GM12891 (cell line): Measurements from ENCODE around the gene LGR6.

Experiments used
- PAX5 ChIP-seq: IDR thresholded peaks from 2 replicates; pipeline ENCODE4 v1.6.1; 2011; ENCODE audit warnings: low read length, moderate library complexity, mild to moderate bottlenecking; ENCODE audit not compliant: insufficient read depth, severe bottlenecking
- POLR2A ChIP-seq: IDR thresholded peaks from 2 replicates; pipeline ENCODE4 v1.6.1; 2011; ENCODE audit warnings: low read depth, low read length, control low read depth
- POLR2AphosphoS5 ChIP-seq: IDR thresholded peaks from 2 replicates; pipeline ENCODE4 v1.6.1; 2011; ENCODE audit warnings: low read depth, low read length, control low read depth
- POU2F2 ChIP-seq: IDR thresholded peaks from 2 replicates; pipeline ENCODE4 v1.6.1; 2011; ENCODE audit warnings: low read depth, mild to moderate bottlenecking, control low read depth, low read length, moderate library complexity
- TAF1 ChIP-seq: IDR thresholded peaks from 2 replicates; pipeline ENCODE4 v1.6.1; 2011; ENCODE audit warnings: low read depth, low read length, control low read depth

GRCh38 chr1:202282025-202282371 lies 88.4 kb downstream of the LGR6 start:
- TF ChIP-seq POLR2A (no peak), PAX5 (no peak), POLR2AphosphoS5 (no peak), TAF1 (no peak), POU2F2 (no peak)
